NCI-H2171 treated with DMSO at 0.1 percent for 48 hours (cell line): ENCODE results near the gene PPP2R3C.
"Not testable (repeated sequence)": the region's sequence is repeated elsewhere in the genome, so short reads cannot be mapped to it uniquely, and the experiment has no call there.

Experiments used
- DNase-seq: peaks from one replicate; lab custom pipeline; 2025; lab: John Stamatoyannopoulos, UW

PPP2R3C gene

GRCh38 chr14:35052637-35053036 lies 69.2 kb downstream of the PPP2R3C start:
- no peak for DNase-seq

DNA sequence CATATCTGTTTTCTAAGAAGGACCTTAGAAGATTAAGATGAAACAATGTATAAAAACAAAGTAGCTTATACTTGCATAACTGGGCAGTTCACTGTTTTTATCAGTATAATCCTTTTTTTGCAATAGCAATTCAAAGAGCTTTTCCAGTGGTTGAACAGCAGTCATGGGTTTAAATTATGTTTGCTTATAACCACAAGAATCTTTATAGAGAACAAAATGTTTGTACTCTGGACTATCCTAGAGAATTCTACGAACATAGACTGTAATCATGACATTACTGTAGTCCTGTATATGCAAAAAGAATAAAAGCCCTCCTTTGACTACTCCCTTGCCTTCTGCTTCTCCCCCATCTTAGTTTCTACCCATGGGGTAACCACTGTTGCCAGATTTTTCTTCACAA lies 70.0 kb downstream of the PPP2R3C start:
- no peak for DNase-seq

DNA sequence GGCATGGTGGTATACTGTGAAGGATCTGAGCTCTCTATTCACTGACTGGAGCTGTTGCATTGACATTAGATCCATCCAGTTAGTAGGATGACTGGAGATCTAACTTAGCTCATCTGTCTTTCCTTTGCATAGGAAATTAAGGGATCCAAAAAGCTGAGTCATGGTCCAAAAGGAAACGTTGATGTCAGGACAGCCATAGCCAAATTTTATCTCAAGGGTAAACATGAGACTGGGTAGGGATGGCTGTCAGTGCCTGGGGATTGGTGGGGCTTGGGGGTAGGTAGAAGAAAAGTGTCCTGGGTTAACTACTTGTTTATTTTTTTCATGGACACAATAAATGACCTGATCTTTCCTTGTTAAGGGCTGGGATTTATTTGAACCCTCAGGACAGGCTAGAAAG lies 71.1 kb downstream of the PPP2R3C start:
- DNase-seq: no peak

DNA sequence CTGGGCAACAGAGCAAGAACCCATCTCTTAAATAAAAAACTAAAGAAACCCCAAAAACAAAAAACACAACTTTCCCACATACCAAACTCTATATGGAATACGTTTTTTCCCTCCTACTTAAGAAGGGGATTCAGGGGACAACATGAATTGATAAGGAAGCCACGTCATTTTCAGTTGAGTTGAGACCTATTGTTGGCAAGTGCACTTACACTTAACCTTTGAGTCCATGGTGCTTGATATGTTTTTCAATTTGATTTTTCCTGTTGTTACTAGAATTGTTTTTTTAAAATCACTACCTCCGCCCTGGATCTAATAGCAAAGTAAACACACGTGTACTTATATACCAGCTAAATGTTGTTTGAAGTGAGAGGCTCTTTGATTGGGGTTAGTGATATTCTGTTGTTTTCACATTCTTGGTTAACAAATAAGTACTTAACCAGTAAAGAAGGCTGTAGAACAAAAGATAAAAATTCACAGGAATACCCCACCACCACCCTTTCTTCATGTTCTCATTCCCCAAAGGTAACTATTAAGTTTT lies 73.7 kb downstream of the PPP2R3C start:
- DNase-seq: no peak

GRCh38 chr14:35046751-35047536 lies 74.8 kb downstream of the PPP2R3C start:
- DNase-seq: peak; percentile 76

DNA sequence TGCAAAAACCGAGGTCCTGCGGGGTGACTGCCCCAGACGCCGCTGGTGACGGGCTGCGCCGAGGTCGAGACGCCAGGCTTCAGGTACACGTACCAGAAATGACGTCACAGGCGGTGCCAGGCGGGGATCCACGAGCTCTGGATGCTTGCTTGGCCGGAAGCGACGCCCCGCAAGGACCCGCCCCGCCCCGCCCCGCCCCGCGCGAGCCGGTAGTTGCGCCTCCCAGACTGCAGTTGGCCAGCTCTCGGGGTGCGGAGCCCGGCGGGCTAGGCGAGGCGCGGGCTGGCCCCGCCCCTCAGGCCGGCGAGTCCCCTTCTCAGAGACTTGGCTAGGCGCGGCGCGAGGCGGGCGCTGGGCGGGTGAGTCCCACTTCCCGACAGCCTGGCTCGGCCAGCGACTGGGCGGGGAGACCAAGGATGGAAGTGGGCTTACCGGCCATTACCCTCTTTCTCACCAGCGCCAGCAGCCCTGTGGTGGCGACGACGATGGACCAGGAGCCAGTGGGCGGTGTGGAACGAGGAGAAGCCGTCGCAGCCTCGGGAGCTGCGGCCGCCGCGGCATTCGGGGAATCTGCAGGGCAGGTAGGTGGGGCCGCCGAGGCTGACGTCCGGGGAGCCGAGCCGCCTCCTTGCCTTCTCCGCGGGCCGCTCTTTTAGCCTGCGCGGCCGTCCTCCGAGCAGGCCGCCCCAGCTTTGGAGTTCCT lies 75.6 kb downstream of the PPP2R3C start, which contains the start of gene FAM177A1:
Gene FAM177A1, plus strand, starts transcription at position 225 of the 703 bp plus-strand sequence. Its CDS starts 192 bp downstream, at position 417.
- peak; percentile 99 for DNase-seq

DNA sequence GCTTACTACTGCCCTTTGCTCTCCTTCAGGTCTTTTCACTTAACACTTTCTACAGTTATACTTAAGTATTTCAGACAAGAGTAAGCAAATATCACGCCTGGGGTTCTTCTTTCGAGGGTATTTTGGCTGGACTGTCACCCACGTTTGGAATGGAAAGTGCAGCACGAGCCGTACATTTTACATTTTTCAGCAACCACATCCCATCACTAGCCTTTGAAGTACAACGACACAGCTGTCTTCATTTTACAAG lies 76.1 kb downstream of the PPP2R3C start:
- no peak for DNase-seq

DNA sequence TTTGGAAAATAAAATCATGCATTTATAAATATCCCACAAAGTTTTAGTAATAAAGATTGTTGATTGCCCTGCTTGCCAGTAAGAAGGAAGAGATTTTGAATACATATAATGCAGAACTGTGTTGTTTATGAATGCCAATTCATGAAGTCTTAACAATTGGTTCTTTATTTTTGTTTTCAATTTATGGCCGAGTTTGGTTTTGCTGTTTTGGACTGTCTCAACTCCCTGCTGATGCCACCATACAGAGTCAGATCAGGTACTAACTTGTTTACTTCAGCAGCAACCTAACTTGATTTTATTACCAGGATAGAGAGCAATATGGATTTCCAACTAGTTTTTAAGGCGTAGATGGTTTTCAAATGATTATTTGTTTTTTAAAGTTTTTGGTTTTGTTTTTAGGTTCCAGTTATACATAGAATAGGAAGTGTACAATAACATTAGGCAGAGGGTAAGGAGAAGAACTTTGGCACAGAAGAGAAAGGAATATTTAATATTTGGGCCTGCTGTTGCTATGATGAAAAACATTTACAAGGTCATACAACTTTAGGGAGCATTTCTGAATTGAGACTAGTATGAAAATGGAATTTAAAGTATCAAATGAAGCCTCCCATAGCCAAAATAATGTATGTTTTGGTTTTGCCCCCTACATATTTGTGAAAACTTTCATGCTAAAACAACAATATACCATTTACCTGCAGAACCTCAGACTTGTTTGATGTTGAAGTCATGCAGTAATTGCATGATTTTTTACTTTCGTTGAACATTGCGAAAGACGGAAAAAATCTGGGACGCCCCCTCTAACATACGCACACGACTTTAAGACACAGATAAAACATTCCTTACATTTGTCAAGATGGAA lies 76.6 kb downstream of the PPP2R3C start:
- DNase-seq: no peak

- DNase-seq: no peak
These were observed 78.7 kb downstream of the PPP2R3C start for GRCh38 chr14:35043046-35043445.

GRCh38 chr14:35042632-35043031 lies 79.2 kb downstream of the PPP2R3C start:
- DNase-seq: no peak

- not testable (repeated sequence) for DNase-seq
These were observed 83.5 kb downstream of the PPP2R3C start for GRCh38 chr14:35038312-35038711.
